H1 (cell line): Measurements from ENCODE around the gene TCEA3. TPM values are rescaled to one million over a fixed set of nuclear protein-coding genes. Genes with fewer than 3 reads are reported as not detected.

Experiments
- CTCF ChIA-PET: fragments of 300-600 bp; sonication (Branson Sonifier 250); formaldehyde crosslinking; loops from one replicate; lab custom pipeline; 2021; ENCODE audit not compliant: partially characterized antibody; lab: Charles Lee
- POLR2A ChIA-PET: fragments of 300-600 bp; sonication (Branson Sonifier 250); formaldehyde crosslinking; loops from one replicate; lab custom pipeline; 2021; ENCODE audit warnings: inconsistent platforms; ENCODE audit not compliant: partially characterized antibody; lab: Charles Lee
- DNase-seq, 2 experiments: peaks; one replicate each; pipeline versions ENCODE4 v3.0.0 to v3.0.0-alpha.2; 2010 to 2022; ENCODE audit warnings: low spot score in 2 of 2, low read depth in 1 of 2, mixed read lengths in 1 of 2
- FAIRE-seq: peaks from 2 replicates; lab custom pipeline; 2011; peaks lifted over from hg19 to GRCh38; lab: Jason Lieb, UNC
- H2AFZ ChIP-seq: 2 replicates; pipeline ENCODE4 v1.8.1; 2012; ENCODE audit warnings: low read length, inconsistent platforms
- H2AK5ac ChIP-seq: 2 replicates; pipeline ENCODE4 v1.6.1; 2013; ENCODE audit warnings: low read depth, low read length
- H2BK120ac ChIP-seq: replicated peaks from 2 replicates; pipeline ENCODE3; 2013; ENCODE audit warnings: low read depth, low read length, inconsistent platforms
- H2BK12ac ChIP-seq: 2 replicates; pipeline ENCODE4 v1.6.1; 2013; ENCODE audit warnings: low read depth, low read length
- H2BK15ac ChIP-seq: 2 replicates; pipeline ENCODE4 v1.6.1; 2013; ENCODE audit warnings: low read length
- H2BK20ac ChIP-seq: 2 replicates; pipeline ENCODE4 v1.6.1; 2013; ENCODE audit warnings: low read length
- H2BK5ac ChIP-seq: 2 replicates; pipeline ENCODE4 v1.6.1; 2013; ENCODE audit warnings: low read depth, low read length
- H3K14ac ChIP-seq: 2 replicates; pipeline ENCODE4 v1.6.1; 2013; ENCODE audit warnings: inconsistent platforms; ENCODE audit not compliant: insufficient read length
- H3K18ac ChIP-seq: 2 replicates; pipeline ENCODE4 v1.6.1; 2013; ENCODE audit warnings: low read length; ENCODE audit errors: extremely low read depth
- H3K23ac ChIP-seq: 2 replicates; pipeline ENCODE4 v1.6.1; 2013; ENCODE audit warnings: inconsistent platforms; ENCODE audit not compliant: insufficient read length
- H3K23me2 ChIP-seq: 2 replicates; pipeline ENCODE4 v1.6.1; 2013; ENCODE audit warnings: low read depth, low read length
- H3K27ac ChIP-seq: 2 replicates; pipeline ENCODE4 v1.6.1; 2011; ENCODE audit warnings: low read depth, low read length, inconsistent platforms
- H3K27me3 ChIP-seq, 4 experiments: replicated peaks in 1 of 4; 1 replicate in 1 of 4; 2 replicates in 3 of 4; pipeline versions ENCODE4 v1.6.1 to v1.8.1; 2011 to 2013; ENCODE audit warnings: low read length in 3 of 4, mild to moderate bottlenecking in 3 of 4, inconsistent platforms in 2 of 4, mixed read lengths in 2 of 4, moderate library complexity in 1 of 4; ENCODE audit not compliant: control insufficient read depth in 3 of 4, insufficient read depth in 3 of 4; ENCODE audit errors: extremely low read depth in 1 of 4
- H3K36me3 ChIP-seq, 4 experiments: 2 replicates each; pipeline versions ENCODE4 v1.6.1 to v1.8.1; 2011 to 2013; ENCODE audit warnings: mild to moderate bottlenecking in 4 of 4, low read length in 3 of 4, moderate library complexity in 2 of 4, control low read depth in 1 of 4, inconsistent platforms in 1 of 4; ENCODE audit not compliant: insufficient read depth in 4 of 4, control insufficient read depth in 2 of 4
- H3K4ac ChIP-seq: replicated peaks from 2 replicates; pipeline ENCODE3; 2013; ENCODE audit warnings: low read length, low read depth, mixed read lengths, inconsistent platforms; ENCODE audit not compliant: insufficient read length
- H3K4me1 ChIP-seq, 4 experiments: replicated peaks in 1 of 4; 1 replicate in 1 of 4; 2 replicates in 3 of 4; pipeline versions ENCODE4 v1.6.1 to v1.8.1; 2011 to 2013; ENCODE audit warnings: low read length in 3 of 4, inconsistent platforms in 2 of 4, mixed read lengths in 1 of 4; ENCODE audit not compliant: insufficient read depth in 4 of 4, control insufficient read depth in 3 of 4
- H3K4me2 ChIP-seq, 2 experiments: 2 replicates each; pipeline versions ENCODE4 v1.6.1 to v1.8.1; 2011 to 2013; ENCODE audit warnings: low read depth in 2 of 2, low read length in 2 of 2, control low read depth in 1 of 2, inconsistent platforms in 1 of 2, mild to moderate bottlenecking in 1 of 2; ENCODE audit not compliant: insufficient read depth in 1 of 2
- H3K4me3 ChIP-seq, 4 experiments: fragments of 200-600, 300-600 bp in 1 of 4; sonication (generic), shearing (Covaris generic), sonication (Bioruptor Twin) in 1 of 4; 2 replicates each; pipeline versions ENCODE4 v1.5.1 to v1.8.1; 2011 to 2016; ENCODE audit warnings: low read length in 4 of 4, low read depth in 3 of 4, control low read depth in 2 of 4, inconsistent platforms in 2 of 4, mild to moderate bottlenecking in 2 of 4, mixed read lengths in 1 of 4, moderate library complexity in 1 of 4; ENCODE audit not compliant: insufficient read depth in 2 of 4; ENCODE audit errors: extremely low read depth in 1 of 4
- H3K56ac ChIP-seq: replicated peaks from 2 replicates; pipeline ENCODE3; 2013; ENCODE audit warnings: low read depth, mild to moderate bottlenecking, mixed read lengths, low read length, inconsistent platforms; ENCODE audit not compliant: insufficient read length
- H3K79me1 ChIP-seq: 2 replicates; pipeline ENCODE4 v1.6.1; 2013; ENCODE audit warnings: low read depth, low read length, control low read depth
- H3K79me2 ChIP-seq, 2 experiments: 2 replicates each; pipeline versions ENCODE4 v1.6.1 to v1.8.1; 2012 to 2013; ENCODE audit warnings: low read length in 2 of 2, mild to moderate bottlenecking in 2 of 2, inconsistent platforms in 1 of 2; ENCODE audit not compliant: insufficient read depth in 2 of 2, control insufficient read depth in 1 of 2
- H3K9ac ChIP-seq, 4 experiments: replicated peaks in 1 of 4; 1 replicate in 1 of 4; 2 replicates in 3 of 4; pipeline versions ENCODE4 v1.6.1 to v1.8.1; 2011 to 2013; ENCODE audit warnings: low read depth in 3 of 4, low read length in 3 of 4, control low read depth in 2 of 4, mild to moderate bottlenecking in 2 of 4, moderate library complexity in 2 of 4, inconsistent platforms in 1 of 4; ENCODE audit errors: extremely low read depth in 1 of 4
- H3K9me3 ChIP-seq, 2 experiments: 2 replicates each; pipeline versions ENCODE4 v1.6.1 to v1.8.1; 2012 to 2013; ENCODE audit warnings: mild to moderate bottlenecking in 2 of 2, moderate library complexity in 2 of 2, control low read depth in 1 of 2, inconsistent platforms in 1 of 2, low read depth in 1 of 2, low read length in 1 of 2, mixed read lengths in 1 of 2; ENCODE audit not compliant: insufficient read depth in 2 of 2
- H4K20me1 ChIP-seq, 2 experiments: replicated peaks in 1 of 2; 2 replicates each; pipeline versions ENCODE3 to v1.8.1; 2011 to 2013; ENCODE audit warnings: inconsistent platforms in 2 of 2, low read length in 2 of 2, mild to moderate bottlenecking in 1 of 2; ENCODE audit not compliant: insufficient read depth in 2 of 2, control insufficient read depth in 1 of 2
- H4K5ac ChIP-seq: 2 replicates; pipeline ENCODE4 v1.6.1; 2013; ENCODE audit warnings: low read length, low read depth, mixed read lengths, inconsistent platforms; ENCODE audit not compliant: insufficient read length
- H4K8ac ChIP-seq: 2 replicates; pipeline ENCODE4 v1.8.0; 2013; ENCODE audit warnings: mild to moderate bottlenecking, moderate library complexity, low read length, inconsistent platforms; ENCODE audit not compliant: insufficient read depth; ENCODE audit errors: extremely low read depth
- H4K91ac ChIP-seq: replicated peaks from 2 replicates; pipeline ENCODE3; 2013; ENCODE audit warnings: low read length, mixed read lengths, inconsistent platforms; ENCODE audit not compliant: insufficient read length
- ATF3 ChIP-seq: IDR thresholded peaks from 2 replicates; pipeline ENCODE4 v1.6.1; 2011; ENCODE audit warnings: low read depth, mild to moderate bottlenecking, low read length; ENCODE audit not compliant: insufficient read depth
- BRCA1 ChIP-seq: IDR thresholded peaks from 2 replicates; pipeline ENCODE4 v1.6.1; 2012; ENCODE audit warnings: low read depth, low read length, improper control_type of control experiment
- CEBPB ChIP-seq: IDR thresholded peaks from 2 replicates; pipeline ENCODE4 v1.6.1; 2012; ENCODE audit warnings: low read depth, low read length
- HDAC2 ChIP-seq, 2 experiments: fragments of 300-600 bp in 1 of 2; sonication (generic) in 1 of 2; IDR thresholded peaks; 2 replicates each; pipeline ENCODE4 v1.6.1; 2011 to 2012; ENCODE audit warnings: low read depth in 2 of 2, low read length in 2 of 2, mild to moderate bottlenecking in 2 of 2, moderate library complexity in 2 of 2, borderline replicate concordance in 1 of 2, inconsistent platforms in 1 of 2
- RNF2 ChIP-seq: fragments of 200-900, 300-1000 bp; sonication (generic); IDR thresholded peaks from 2 replicates; pipeline ENCODE4 v1.7.1; 2016; ENCODE audit warnings: borderline replicate concordance, low read depth, mild to moderate bottlenecking, antibody characterized with exemption, low read length; ENCODE audit not compliant: poor library complexity, severe bottlenecking; ENCODE audit errors: missing control alignments
- SP4 ChIP-seq: IDR thresholded peaks from 2 replicates; pipeline ENCODE4 v1.6.1; 2012; ENCODE audit warnings: low read length, inconsistent platforms
- SUZ12 ChIP-seq: fragments of 200-600 bp; sonication (generic); IDR thresholded peaks from 2 replicates; pipeline ENCODE4 v1.6.1; 2012; ENCODE audit warnings: mild to moderate bottlenecking, inconsistent platforms, low read length, moderate library complexity, mixed read lengths
- TBP ChIP-seq: IDR thresholded peaks from 2 replicates; pipeline ENCODE4 v1.6.1; 2011; ENCODE audit warnings: low read depth, low read length, improper control_type of control experiment
- WGBS, 2 experiments: shearing (Covaris generic) in 1 of 2; methylation state at CpG; one replicate each; pipeline versions ENCODE4 v1.1.6 to v1.1.7; 2013 to 2015; ENCODE audit warnings: low lambda C conversion rate in 2 of 2, mixed read lengths in 2 of 2, inconsistent platforms in 1 of 2, low coverage in 1 of 2, missing lambda C conversion rate in 1 of 2; ENCODE audit not compliant: insufficient replicate concordance in 2 of 2, insufficient coverage in 1 of 2, insufficient read length in 1 of 2; ENCODE audit errors: extremely low coverage in 1 of 2, missing lambda C conversion rate in 1 of 2; 5-methylcytosine and 5-hydroxymethylcytosine counted together
- polyA plus RNA-seq, 7 experiments: library from polyadenylated mRNA; depleted of rRNA in 3 of 7; stranded (reverse) in 5 of 7; unstranded in 2 of 7; fragments of >200 nt in 5 of 7; fragments of 200-250 nt in 2 of 7; gene quantifications; 1 replicate in 5 of 7; 2 replicates in 1 of 7; 4 replicates in 1 of 7; pipeline versions ENCODE4 v1.2.1 to v1.2.3, GENCODE V29; 2011 to 2013; ENCODE audit warnings: missing spikeins in 2 of 7, mixed read lengths in 2 of 7
- total RNA-seq: library from RNA; stranded (reverse); fragmentation: NEBNext Ultra II Directional; extraction: Animal tissue kit (Norgen Biotek cat#: 25700); gene quantifications from 2 replicates; pipeline ENCODE4 v1.2.1, GENCODE V29; 2021
- TF ChIP-seq, protein P1 (sequence below): IDR thresholded peaks from 2 replicates; pipeline ENCODE4 v1.6.1; 2012; ENCODE audit warnings: inconsistent platforms

TCEA3 gene
- total and polyA plus RNA-seq, 2 of the 8 experiments (the other 6 are each of a cell fraction or from before 2014, with no cell fraction given), result 0.08 TPM; not detected in 1

DNA sequence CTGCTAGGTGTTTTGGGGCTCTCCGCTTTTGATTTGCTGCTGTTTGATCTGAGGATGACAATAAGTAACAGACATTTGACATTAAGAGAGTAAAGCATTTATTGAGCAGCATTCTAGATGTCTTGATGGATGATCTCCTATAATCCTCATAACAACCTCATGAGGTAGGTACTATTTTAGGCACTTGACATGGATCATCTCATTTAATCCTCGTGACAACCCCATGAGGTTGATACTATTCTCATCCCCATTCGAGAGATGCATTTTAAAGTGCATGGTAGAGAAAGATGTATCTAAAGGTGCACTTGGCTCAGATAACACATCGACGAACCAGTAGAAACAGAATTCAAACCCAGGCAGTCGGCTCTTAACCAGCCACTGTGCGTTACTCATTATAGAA, 26.6 kb downstream of the TCEA3 start:
- no peak overlapping the region for H3K9ac ChIP-seq
- no peak for FAIRE-seq
- no peak overlapping the region for H3K4me3 ChIP-seq
- H3K27ac ChIP-seq, result no peak overlapping the region
- TF ChIP-seq RNF2 (no peak), SP4 (no peak), CEBPB (no peak), ATF3 (no peak), BRCA1 (no peak), TBP (no peak), SUZ12 (no peak), HDAC2 (IDR thresholded peaks at IDR 0.05; ENCODE audit: borderline replicate concordance in 1 of 2, low read depth in 2 of 2, low read length in 2 of 2) (no peak)
- TF ChIP-seq, protein P1, sequence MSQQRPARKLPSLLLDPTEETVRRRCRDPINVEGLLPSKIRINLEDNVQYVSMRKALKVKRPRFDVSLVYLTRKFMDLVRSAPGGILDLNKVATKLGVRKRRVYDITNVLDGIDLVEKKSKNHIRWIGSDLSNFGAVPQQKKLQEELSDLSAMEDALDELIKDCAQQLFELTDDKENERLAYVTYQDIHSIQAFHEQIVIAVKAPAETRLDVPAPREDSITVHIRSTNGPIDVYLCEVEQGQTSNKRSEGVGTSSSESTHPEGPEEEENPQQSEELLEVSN, result no peak
- TF ChIP-seq, all 59 proteins: peak for 0
- no peaks in the 10 kb centered on the region for H3K36me3 ChIP-seq
- H3K23ac ChIP-seq, result no peak overlapping the region
- H4K8ac ChIP-seq, result no peak overlapping the region
- no peak overlapping the region for H3K4me2 ChIP-seq
- DNase-seq, result no peak
- H2BK120ac ChIP-seq, result no peak overlapping the region
- ChIA-PET CTCF (no interaction called here), POLR2A (no interaction called here)
- WGBS, 2 experiments, result 81% methylated on average over 7 of the region's 7 CpGs; no CpG with 5 or more reads in 1 of the 2 experiments
- H3K79me2 ChIP-seq, result no peaks in the 10 kb centered on the region
- H3K4me1 ChIP-seq, result peaks cover 0 to 10% (median 4%) of the 10 kb centered on the region in 4 experiments; a peak in 6 of 7 replicates
- no peak overlapping the region for H2AFZ ChIP-seq
- H3K4ac ChIP-seq, result no peak overlapping the region
- H4K91ac ChIP-seq, result no peak overlapping the region
- no peaks in the 10 kb centered on the region for H3K79me1 ChIP-seq
- H3K23me2 ChIP-seq, result peaks cover 4% of the 10 kb centered on the region
- no peak overlapping the region for H2BK12ac ChIP-seq
- peaks cover 35 to 89% (median 70%) of the 10 kb centered on the region in 4 experiments for H3K27me3 ChIP-seq
- H2BK20ac ChIP-seq, result no peak overlapping the region
- no peak overlapping the region for H2BK15ac ChIP-seq
- H4K20me1 ChIP-seq, result peaks cover 2 to 7% of the 10 kb centered on the region in 2 experiments
- H3K18ac ChIP-seq, result no peak overlapping the region
- H2BK5ac ChIP-seq, result no peak overlapping the region
- H4K5ac ChIP-seq, result no peak overlapping the region
- no peak overlapping the region for H2AK5ac ChIP-seq
- H3K9me3 ChIP-seq, result peaks cover 2 to 3% of the 10 kb centered on the region in 2 experiments; a peak in 1 of 4 replicates
- H3K56ac ChIP-seq, result no peak overlapping the region
- no peak overlapping the region for H3K14ac ChIP-seq
